GM21576 (cell line): ENCODE measurements around the gene PPM1A.
A peak's percentile ranks its signal among the peaks of the same experiment; 100 is the strongest.
"Not testable (repeated sequence)": the region's sequence is repeated elsewhere in the genome, so short reads cannot be mapped to it uniquely, and the experiment has no call there.

Experiments used
- ATAC-seq: cut with Tn5 transposase; IDR thresholded peaks from one replicate; pipeline ENCODE4 v1.9.1; 2021; ENCODE audit warnings: mild to moderate bottlenecking, moderate library complexity; ENCODE audit not compliant: unreplicated experiment

PPM1A gene

DNA sequence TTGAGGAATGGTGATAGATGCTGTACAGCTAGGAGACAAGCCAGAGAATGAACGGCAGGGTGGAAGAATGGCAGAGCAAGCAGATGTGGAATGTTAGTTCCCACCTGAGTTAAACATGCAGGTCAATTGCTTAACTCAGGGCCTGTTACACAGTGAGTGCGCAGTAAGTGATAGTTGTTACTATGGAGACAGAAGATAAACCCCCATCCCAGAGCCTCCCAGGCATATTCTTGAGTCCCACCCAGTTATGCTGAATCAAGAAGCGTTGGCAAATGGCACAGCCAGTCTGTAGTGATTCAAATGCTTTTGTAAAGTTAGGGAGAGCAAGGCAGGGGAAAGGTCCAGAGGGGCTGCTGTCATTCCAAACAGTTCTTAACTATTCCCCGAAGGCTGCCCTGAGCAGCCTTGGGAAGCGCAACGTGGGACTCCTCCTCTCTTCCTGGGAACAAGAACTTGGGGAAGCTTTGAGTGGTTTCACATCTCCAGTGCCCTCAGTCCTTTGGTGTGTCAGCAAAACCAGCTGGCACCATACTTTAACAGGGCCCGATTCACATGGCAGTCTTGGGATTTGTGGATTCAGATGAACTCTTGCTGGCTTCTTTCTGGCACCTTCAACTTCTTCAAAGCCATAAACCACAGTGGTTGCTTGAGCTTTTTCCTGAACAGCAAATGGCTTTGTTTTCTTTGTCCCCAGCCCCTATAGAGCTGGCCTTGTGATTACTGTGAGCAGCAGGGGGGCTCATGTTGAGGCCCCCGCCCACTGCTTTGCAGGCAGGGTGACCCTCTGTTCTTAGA lies 66.4 kb downstream of the PPM1A start:
- ATAC-seq = no peak

DNA sequence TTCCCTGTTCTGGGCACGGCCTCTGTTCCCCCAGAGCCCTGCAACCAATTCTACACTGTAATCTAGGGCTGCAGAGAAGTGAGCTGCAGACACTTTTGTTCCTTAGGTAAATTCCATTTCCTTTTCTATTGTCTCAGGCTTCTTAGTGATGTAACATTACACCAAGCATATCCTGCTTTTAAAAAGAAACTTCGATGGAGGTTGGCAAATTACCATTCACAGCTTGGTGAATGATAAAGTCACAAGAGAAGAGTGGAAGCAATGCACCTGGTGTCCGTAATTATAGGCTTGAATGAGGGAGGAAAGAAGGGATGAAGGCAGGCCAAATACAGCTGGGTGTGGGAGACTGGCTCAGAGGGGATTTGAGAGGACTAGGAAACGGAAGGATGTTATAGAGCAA lies 68.6 kb downstream of the PPM1A start:
- no peak for ATAC-seq

DNA sequence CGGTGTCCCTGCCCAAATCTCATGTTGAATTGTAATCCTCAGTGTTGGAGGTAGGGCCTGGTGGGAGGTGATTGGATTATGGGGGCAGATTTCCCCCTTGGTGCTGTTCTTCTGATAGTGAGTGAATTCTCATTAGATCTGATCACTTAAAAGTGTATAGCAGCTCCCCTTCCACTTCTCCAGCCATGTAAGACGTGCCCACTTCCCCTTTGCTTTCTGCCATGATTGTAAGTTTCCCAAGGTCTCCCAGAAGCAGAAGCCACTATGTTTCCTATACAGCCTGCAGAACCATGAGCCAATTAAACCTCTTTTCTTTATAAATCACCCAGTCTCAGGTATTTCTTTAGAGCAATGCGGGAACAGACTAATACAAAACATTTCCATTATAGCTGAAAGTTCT lies 71.8 kb downstream of the PPM1A start:
- not testable (repeated sequence) for ATAC-seq

DNA sequence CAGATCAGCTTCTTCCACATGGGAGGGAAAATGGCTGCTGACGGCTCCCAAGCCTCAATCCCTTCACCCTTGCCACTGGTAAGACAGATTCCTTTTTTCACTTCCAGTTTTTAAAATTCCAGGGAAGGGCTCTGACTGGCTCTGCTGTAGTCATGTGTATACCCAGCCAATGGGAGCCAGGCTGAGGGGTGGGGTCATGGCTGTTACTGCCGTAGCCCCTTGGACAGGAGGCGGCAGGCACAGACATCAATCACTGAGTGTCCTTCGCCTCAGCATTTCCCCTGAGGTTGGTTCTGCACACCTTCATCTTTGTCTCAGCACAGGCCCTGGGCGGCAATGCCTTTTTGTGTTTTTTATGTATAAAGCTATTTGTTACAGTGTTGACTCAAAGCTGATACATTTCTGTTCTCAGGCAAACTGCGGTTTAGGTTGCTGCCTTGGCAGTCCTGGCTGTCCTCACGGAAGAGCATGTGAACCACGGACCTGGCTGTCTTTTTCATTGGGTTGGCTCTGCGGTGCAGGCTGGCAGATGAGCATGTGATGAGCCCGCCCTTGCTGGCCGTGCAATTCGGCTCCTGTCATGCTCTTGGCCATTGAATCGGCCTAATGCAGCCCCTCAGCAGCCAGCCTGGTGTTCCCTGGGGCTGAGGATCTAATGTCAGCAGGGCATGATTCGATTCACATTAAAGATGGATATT lies 74.3 kb downstream of the PPM1A start:
- no peak for ATAC-seq

DNA sequence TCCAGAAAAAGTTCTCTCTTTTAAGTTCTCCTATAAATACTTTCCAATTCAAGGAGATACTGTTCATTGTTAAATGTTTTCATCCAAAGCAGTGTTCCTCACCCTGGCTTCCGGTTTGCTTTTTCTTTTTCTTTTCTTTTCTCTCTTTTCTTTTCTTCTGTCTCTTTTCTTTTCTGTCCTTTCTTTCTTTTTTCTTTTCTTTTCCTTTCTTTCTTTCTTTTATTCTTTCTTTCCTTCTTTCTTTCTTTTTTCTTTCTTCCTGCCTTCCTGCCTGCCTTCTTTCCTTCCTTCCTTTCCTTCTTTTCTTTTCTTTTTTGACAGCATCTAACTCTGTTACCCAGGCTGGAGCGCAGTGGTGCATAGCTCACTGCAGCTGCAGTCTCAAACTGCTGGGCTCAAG lies 75.8 kb downstream of the PPM1A start:
- ATAC-seq = no peak

DNA sequence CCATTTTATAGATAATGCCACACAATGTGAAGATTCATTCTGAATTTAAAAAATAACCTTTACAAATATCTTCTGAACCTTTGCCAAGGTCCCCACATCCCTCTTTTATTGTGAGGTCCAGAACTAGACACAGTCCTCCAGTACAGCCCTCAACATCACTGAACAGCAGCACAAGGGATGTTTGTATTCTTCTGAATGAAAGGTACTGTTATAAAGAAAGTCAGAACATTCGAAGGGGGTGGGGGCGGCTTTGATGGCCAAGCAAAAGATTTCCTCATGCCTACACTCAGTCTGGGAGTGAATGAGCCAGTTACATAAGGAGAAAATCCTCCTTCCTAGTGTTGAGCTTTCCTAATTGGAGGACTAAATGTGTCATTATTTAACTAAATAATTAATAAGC lies 77.3 kb downstream of the PPM1A start:
- ATAC-seq = no peak

GRCh38 chr14:60327447-60328331 lies 78.7 kb downstream of the PPM1A start:
- ATAC-seq = peak; percentile 72

DNA sequence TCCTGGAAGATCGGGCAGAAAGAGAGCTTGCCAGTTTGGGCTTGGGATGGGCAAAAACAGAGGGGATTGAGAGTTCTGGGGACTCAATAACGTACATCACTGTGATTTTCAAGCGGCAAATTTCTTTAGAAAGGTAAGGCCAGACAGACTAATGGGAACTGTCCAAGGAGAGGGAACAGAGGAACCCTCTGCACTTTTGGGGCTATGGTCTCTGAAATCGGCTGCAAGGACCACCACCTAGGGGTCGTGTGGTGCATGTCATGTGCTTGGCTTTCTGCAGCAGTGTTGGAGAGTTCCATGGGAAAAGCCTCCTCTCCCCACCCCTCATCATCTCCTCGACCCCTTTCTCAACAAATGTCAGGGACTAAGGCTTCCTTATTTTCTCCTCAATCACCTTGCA lies 79.6 kb downstream of the PPM1A start:
- no peak for ATAC-seq

GRCh38 chr14:60329274-60329673 lies 80.3 kb downstream of the PPM1A start:
- ATAC-seq = no peak

- peak; percentile 68 for ATAC-seq
Measured at GRCh38 chr14:60331201-60332045, 82.4 kb downstream of the PPM1A start.

GRCh38 chr14:60332046-60332399 lies 83.0 kb downstream of the PPM1A start:
- no peak for ATAC-seq

- ATAC-seq = no peak
Measured at GRCh38 chr14:60332869-60333268, 83.8 kb downstream of the PPM1A start.

GRCh38 chr14:60339571-60339970 lies 90.5 kb downstream of the PPM1A start:
- ATAC-seq = no peak

DNA sequence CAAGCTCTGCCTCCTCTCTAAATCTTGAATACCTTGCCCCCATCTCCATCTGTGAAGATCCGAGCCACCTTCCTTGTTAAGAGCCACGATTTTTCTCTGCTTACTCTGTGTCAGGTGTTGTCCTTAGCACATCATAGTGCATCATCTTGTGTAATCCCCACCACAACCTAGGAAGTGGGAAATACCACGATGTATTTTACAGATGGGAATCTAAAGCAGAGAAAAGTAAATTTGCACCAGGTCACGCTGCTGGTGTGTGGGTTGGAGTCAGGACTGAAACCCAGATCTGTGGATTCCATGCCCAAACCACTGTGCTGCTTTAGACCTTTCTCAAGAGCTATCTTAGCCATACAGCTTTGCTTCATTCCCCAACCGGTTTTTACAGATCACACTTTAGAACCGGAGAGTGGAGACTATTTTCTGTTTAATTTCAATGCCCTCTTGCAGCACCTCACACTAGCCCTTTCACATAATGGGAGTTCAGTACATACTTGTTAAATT lies 94.6 kb downstream of the PPM1A start:
- no peak for ATAC-seq

GRCh38 chr14:60344751-60345150 lies 95.7 kb downstream of the PPM1A start:
- no peak for ATAC-seq

- no peak for ATAC-seq
Measured at GRCh38 chr14:60346706-60347105, 97.7 kb downstream of the PPM1A start.

- no peak for ATAC-seq
Measured at GRCh38 chr14:60348211-60348610, 99.2 kb downstream of the PPM1A start.
